GM23338 (cell line): Measurements from ENCODE around the gene MRPL23. TPM values are rescaled to one million over a fixed set of nuclear protein-coding genes. Genes with fewer than 3 reads are reported as not detected.

Experiments used
- ATAC-seq: fragments of 200-7000 bp; cut with Tn5 transposase; 3 replicates; pipeline ENCODE4 v1.9.1; 2020
- DNase-seq: peaks from one replicate; pipeline ENCODE4 v3.0.0-alpha.2; 2015; ENCODE audit warnings: low spot score
- H2AFZ ChIP-seq: fragments of 200-600 bp; sonication (generic); 2 replicates; pipeline ENCODE4 v1.8.0; 2016; ENCODE audit warnings: antibody characterized with exemption, mild to moderate bottlenecking, moderate library complexity
- H3F3A ChIP-seq: fragments of 200-600 bp; sonication (generic); replicated peaks from 2 replicates; pipeline ENCODE4 v1.8.0; 2017; ENCODE audit warnings: antibody characterized with exemption, mixed run types, low read depth
- H3K27ac ChIP-seq: fragments of 200-600 bp; sonication (generic); 2 replicates; pipeline ENCODE4 v1.6.1; 2016; ENCODE audit warnings: low read depth
- H3K27me3 ChIP-seq: fragments of 200-600 bp; sonication (generic); 2 replicates; pipeline ENCODE4 v1.8.0; 2016; ENCODE audit warnings: mild to moderate bottlenecking, mixed run types, moderate library complexity; ENCODE audit not compliant: insufficient read depth
- H3K36me3 ChIP-seq: fragments of 200-600 bp; sonication (generic); 2 replicates; pipeline ENCODE4 v1.8.0; 2016; ENCODE audit warnings: mild to moderate bottlenecking; ENCODE audit not compliant: insufficient read depth
- H3K4me1 ChIP-seq: fragments of 200-600 bp; sonication (generic); 2 replicates; pipeline ENCODE4 v1.8.0; 2016; ENCODE audit warnings: mild to moderate bottlenecking, moderate library complexity; ENCODE audit not compliant: insufficient read depth
- H3K4me2 ChIP-seq: fragments of 200-600 bp; sonication (generic); 2 replicates; pipeline ENCODE4 v1.7.1; 2017; ENCODE audit warnings: mixed run types
- H3K4me3 ChIP-seq: fragments of 200-600 bp; sonication (generic); 2 replicates; pipeline ENCODE4 v1.6.1; 2016; ENCODE audit warnings: mixed run types
- H3K79me2 ChIP-seq: fragments of 200-600 bp; sonication (generic); replicated peaks from 2 replicates; pipeline ENCODE4 v1.8.0; 2017; ENCODE audit warnings: mild to moderate bottlenecking; ENCODE audit not compliant: insufficient read depth
- H3K9me2 ChIP-seq: fragments of 200-600 bp; sonication (generic); 2 replicates; pipeline ENCODE4 v1.8.0; 2017; ENCODE audit not compliant: insufficient read depth
- H4K20me1 ChIP-seq: fragments of 200-600 bp; sonication (generic); replicated peaks from 2 replicates; pipeline ENCODE4 v1.8.0; 2017; ENCODE audit warnings: mild to moderate bottlenecking; ENCODE audit not compliant: insufficient read depth
- H3K27ac Mint-ChIP-seq: 2 replicates; pipeline ENCODE4 v1.8.0; 2020; ENCODE audit warnings: inconsistent platforms, mild to moderate bottlenecking, moderate library complexity, mixed read lengths
- H3K27me3 Mint-ChIP-seq: 3 replicates; pipeline ENCODE4 v1.8.0; 2022; ENCODE audit warnings: low read depth, mild to moderate bottlenecking, moderate library complexity, mixed read lengths, inconsistent platforms; ENCODE audit not compliant: insufficient read depth, poor library complexity
- H3K36me3 Mint-ChIP-seq: 3 replicates; pipeline ENCODE4 v1.8.0; 2021; ENCODE audit warnings: low read depth, mild to moderate bottlenecking, inconsistent platforms, moderate library complexity, mixed read lengths
- H3K4me1 Mint-ChIP-seq: 3 replicates; pipeline ENCODE4 v1.8.0; 2020; ENCODE audit warnings: mild to moderate bottlenecking, inconsistent platforms, mixed read lengths
- H3K4me3 Mint-ChIP-seq: 3 replicates; pipeline ENCODE4 v1.8.0; 2021; ENCODE audit warnings: moderate library complexity, mild to moderate bottlenecking, inconsistent platforms, mixed read lengths
- H3K9me3 Mint-ChIP-seq: 3 replicates; pipeline ENCODE4 v1.8.0; 2020; ENCODE audit warnings: moderate library complexity, mild to moderate bottlenecking, inconsistent platforms, mixed read lengths
- CREB1 ChIP-seq: fragments of 250-450 bp; sonication (Bioruptor Pico); IDR thresholded peaks from 2 replicates; pipeline ENCODE4 v1.5.0; 2020; ENCODE audit warnings: low read depth, mild to moderate bottlenecking, moderate library complexity
- EZH2 ChIP-seq: fragments of 200-600 bp; sonication (generic); IDR thresholded peaks from one replicate; pipeline ENCODE4 v1.8.0; 2017; ENCODE audit warnings: antibody characterized with exemption, mild to moderate bottlenecking, low read depth; ENCODE audit not compliant: unreplicated experiment
- EZH2phosphoT487 ChIP-seq: fragments of 200-600 bp; sonication (generic); IDR thresholded peaks from one replicate; pipeline ENCODE4 v1.8.1; 2018; ENCODE audit warnings: antibody characterized with exemption; ENCODE audit not compliant: unreplicated experiment
- JUNB ChIP-seq: IDR thresholded peaks from one replicate; pipeline ENCODE4 v1.6.1; 2016; ENCODE audit warnings: antibody characterized with exemption; ENCODE audit not compliant: unreplicated experiment
- NANOG ChIP-seq: IDR thresholded peaks from 2 replicates; pipeline ENCODE4 v1.6.1; 2016; ENCODE audit warnings: antibody characterized with exemption, borderline replicate concordance
- POLR2AphosphoS5 ChIP-seq: IDR thresholded peaks from 2 replicates; pipeline ENCODE4 v1.6.1; 2016; ENCODE audit warnings: antibody characterized with exemption, low read depth
- ZNF114 ChIP-seq: fragments of 250-450 bp; sonication (Bioruptor Pico); IDR thresholded peaks from 2 replicates; pipeline ENCODE4 v1.5.0; 2020; ENCODE audit warnings: mild to moderate bottlenecking, moderate library complexity
- ZNF331 ChIP-seq: fragments of 250-450 bp; sonication (Bioruptor Pico); IDR thresholded peaks from 2 replicates; pipeline ENCODE4 v1.5.0; 2020; ENCODE audit warnings: low read depth, mild to moderate bottlenecking, moderate library complexity
- polyA plus RNA-seq: library from polyadenylated mRNA; unstranded; fragments of >200 nt; fragmentation: Nextera tagmentation; extraction: Ambion mirVana; gene quantifications from 2 replicates; pipeline ENCODE4 v1.2.1, GENCODE V29; 2016
- total RNA-seq: library from RNA; depleted of rRNA; stranded (reverse); fragments of >200 nt; shearing (Covaris generic); gene quantifications from 2 replicates; pipeline ENCODE4 v1.2.3, GENCODE V29; 2014
- TF ChIP-seq, protein P1 (sequence below): IDR thresholded peaks from one replicate; pipeline ENCODE4 v1.6.1; 2018; ENCODE audit warnings: antibody characterized with exemption; ENCODE audit not compliant: unreplicated experiment
- TF ChIP-seq, protein P2 (sequence below), 2 experiments: fragments of 200-600 bp in 1 of 2; sonication (generic) in 1 of 2; conservative IDR thresholded peaks; 2 replicates each; pipeline versions ENCODE4 v1.5.1 to v1.6.1; 2016 to 2017; ENCODE audit warnings: antibody characterized with exemption in 2 of 2, low read depth in 2 of 2, mild to moderate bottlenecking in 2 of 2, moderate library complexity in 1 of 2

Gene MRPL23
- total and polyA plus RNA-seq, 2 experiments from 2014 or later: 84.7 to 91.5 TPM

GRCh38 chr11:1953489-1954266, 6.5 kb downstream of the MRPL23 start:
- H3K27me3 Mint-ChIP-seq: no peaks in the 10 kb centered on the region
- H3K27ac ChIP-seq: no peak overlapping the region
- H3K4me3 Mint-ChIP-seq: no peak overlapping the region
- no peak overlapping the region for H3K4me2 ChIP-seq
- H3K4me1 Mint-ChIP-seq: no peaks in the 10 kb centered on the region
- H3K27ac Mint-ChIP-seq: no peak overlapping the region
- no peaks in the 10 kb centered on the region for H3K9me3 Mint-ChIP-seq
- H4K20me1 ChIP-seq: no peaks in the 10 kb centered on the region
- H3K9me2 ChIP-seq: no peaks in the 10 kb centered on the region
- H3K4me3 ChIP-seq: no peak overlapping the region
- no peak for TF ChIP-seq NANOG
- no peak for TF ChIP-seq EZH2
- no peak for TF ChIP-seq ZNF114 (CRISPR knock-in tag)
- DNase-seq: no peak
- H3F3A ChIP-seq: no peaks in the 10 kb centered on the region
- no peaks in the 10 kb centered on the region for H3K36me3 ChIP-seq
- no peaks in the 10 kb centered on the region for H3K36me3 Mint-ChIP-seq
- peak; percentile 40; the same call in 1 of the 3 replicates for ATAC-seq
- H2AFZ ChIP-seq: no peak overlapping the region
- H3K79me2 ChIP-seq: no peaks in the 10 kb centered on the region
- no peaks in the 10 kb centered on the region for H3K4me1 ChIP-seq
- H3K27me3 ChIP-seq: no peaks in the 10 kb centered on the region

DNA sequence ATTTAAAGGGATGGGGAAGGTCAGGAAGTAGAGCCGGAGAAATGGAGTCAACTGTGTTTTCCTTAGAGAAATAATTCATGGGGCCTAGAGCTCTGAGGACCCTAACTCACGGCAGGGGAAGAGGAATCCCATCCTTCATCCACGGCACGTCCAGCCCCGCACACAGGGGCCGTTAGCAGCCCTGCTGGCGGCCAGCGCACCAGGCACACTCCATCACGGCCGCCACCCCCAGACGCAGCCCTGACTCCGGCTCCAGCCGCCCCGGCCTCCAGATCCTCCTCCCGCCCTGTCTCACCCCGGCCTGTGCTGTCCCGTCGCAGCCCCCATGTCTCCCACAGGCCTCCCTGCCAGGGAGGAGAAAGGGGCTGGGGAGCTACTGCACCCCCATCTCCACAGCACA, 11.2 kb downstream of the MRPL23 start:
- Histone ChIP-seq H3F3A (no peaks in the 10 kb centered on the region), H3K36me3 (no peaks in the 10 kb centered on the region), H3K4me2 (no peak overlapping the region), H3K9me2 (no peaks in the 10 kb centered on the region), H3K27me3 (no peaks in the 10 kb centered on the region), H3K27ac (no peak overlapping the region), H4K20me1 (no peaks in the 10 kb centered on the region), H3K79me2 (no peaks in the 10 kb centered on the region), H2AFZ (no peak overlapping the region), H3K4me3 (no peak overlapping the region), H3K4me1 (no peaks in the 10 kb centered on the region)
- no peak for DNase-seq
- H3K4me1 Mint-ChIP-seq: no peaks in the 10 kb centered on the region
- no peak overlapping the region for H3K27ac Mint-ChIP-seq
- H3K9me3 Mint-ChIP-seq: no peaks in the 10 kb centered on the region
- H3K4me3 Mint-ChIP-seq: no peak overlapping the region
- no peaks in the 10 kb centered on the region for H3K36me3 Mint-ChIP-seq
- ATAC-seq: no peak
- H3K27me3 Mint-ChIP-seq: no peaks in the 10 kb centered on the region
- no peak for TF ChIP-seq POLR2AphosphoS5
- no peak for TF ChIP-seq ZNF331 (CRISPR knock-in tag)
- TF ChIP-seq CREB1 (CRISPR knock-in tag): no peak
- no peak for TF ChIP-seq JUNB
- no peak for TF ChIP-seq EZH2phosphoT487
- TF ChIP-seq, protein P1, sequence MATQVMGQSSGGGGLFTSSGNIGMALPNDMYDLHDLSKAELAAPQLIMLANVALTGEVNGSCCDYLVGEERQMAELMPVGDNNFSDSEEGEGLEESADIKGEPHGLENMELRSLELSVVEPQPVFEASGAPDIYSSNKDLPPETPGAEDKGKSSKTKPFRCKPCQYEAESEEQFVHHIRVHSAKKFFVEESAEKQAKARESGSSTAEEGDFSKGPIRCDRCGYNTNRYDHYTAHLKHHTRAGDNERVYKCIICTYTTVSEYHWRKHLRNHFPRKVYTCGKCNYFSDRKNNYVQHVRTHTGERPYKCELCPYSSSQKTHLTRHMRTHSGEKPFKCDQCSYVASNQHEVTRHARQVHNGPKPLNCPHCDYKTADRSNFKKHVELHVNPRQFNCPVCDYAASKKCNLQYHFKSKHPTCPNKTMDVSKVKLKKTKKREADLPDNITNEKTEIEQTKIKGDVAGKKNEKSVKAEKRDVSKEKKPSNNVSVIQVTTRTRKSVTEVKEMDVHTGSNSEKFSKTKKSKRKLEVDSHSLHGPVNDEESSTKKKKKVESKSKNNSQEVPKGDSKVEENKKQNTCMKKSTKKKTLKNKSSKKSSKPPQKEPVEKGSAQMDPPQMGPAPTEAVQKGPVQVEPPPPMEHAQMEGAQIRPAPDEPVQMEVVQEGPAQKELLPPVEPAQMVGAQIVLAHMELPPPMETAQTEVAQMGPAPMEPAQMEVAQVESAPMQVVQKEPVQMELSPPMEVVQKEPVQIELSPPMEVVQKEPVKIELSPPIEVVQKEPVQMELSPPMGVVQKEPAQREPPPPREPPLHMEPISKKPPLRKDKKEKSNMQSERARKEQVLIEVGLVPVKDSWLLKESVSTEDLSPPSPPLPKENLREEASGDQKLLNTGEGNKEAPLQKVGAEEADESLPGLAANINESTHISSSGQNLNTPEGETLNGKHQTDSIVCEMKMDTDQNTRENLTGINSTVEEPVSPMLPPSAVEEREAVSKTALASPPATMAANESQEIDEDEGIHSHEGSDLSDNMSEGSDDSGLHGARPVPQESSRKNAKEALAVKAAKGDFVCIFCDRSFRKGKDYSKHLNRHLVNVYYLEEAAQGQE: no peak
- TF ChIP-seq, protein P2, sequence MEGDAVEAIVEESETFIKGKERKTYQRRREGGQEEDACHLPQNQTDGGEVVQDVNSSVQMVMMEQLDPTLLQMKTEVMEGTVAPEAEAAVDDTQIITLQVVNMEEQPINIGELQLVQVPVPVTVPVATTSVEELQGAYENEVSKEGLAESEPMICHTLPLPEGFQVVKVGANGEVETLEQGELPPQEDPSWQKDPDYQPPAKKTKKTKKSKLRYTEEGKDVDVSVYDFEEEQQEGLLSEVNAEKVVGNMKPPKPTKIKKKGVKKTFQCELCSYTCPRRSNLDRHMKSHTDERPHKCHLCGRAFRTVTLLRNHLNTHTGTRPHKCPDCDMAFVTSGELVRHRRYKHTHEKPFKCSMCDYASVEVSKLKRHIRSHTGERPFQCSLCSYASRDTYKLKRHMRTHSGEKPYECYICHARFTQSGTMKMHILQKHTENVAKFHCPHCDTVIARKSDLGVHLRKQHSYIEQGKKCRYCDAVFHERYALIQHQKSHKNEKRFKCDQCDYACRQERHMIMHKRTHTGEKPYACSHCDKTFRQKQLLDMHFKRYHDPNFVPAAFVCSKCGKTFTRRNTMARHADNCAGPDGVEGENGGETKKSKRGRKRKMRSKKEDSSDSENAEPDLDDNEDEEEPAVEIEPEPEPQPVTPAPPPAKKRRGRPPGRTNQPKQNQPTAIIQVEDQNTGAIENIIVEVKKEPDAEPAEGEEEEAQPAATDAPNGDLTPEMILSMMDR (conservative IDR thresholded peaks at IDR 0.05; ENCODE audit: low read depth in 2 of 2): no peak
- TF ChIP-seq ZNF114 (CRISPR knock-in tag): no peak
